ENCODE results near the gene TTLL7. TPM values are rescaled to one million over a fixed set of nuclear protein-coding genes. Genes with fewer than 3 reads are reported as not detected.

TTLL7 gene
- total and polyA plus RNA-seq, 9 of the 15 experiments (the other 6 are each of a cell fraction or from before 2014, with no cell fraction given) = 0.63 to 2.6 (median 1.7) TPM

GRCh38 chr1:83912876-83913275, 86.1 kb downstream of the TTLL7 start:
- Histone ChIP-seq H3K27me3 (ENCODE audit: control insufficient read depth in 2 of 2, insufficient read depth in 2 of 2, low read length in 2 of 2) (no peaks in the 10 kb centered on the region), H4K20me1 (replicated peaks; ENCODE audit: control insufficient read depth, insufficient read depth, low read length) (no peaks in the 10 kb centered on the region), H3K9ac (ENCODE audit: insufficient read depth in 1 of 2, low read depth in 2 of 2, low read length in 2 of 2) (no peak overlapping the region), H3K79me2 (ENCODE audit: control insufficient read depth, insufficient read depth, low read length) (no peaks in the 10 kb centered on the region), H3K9me1 (ENCODE audit: control insufficient read depth, insufficient read depth, low read length) (no peaks in the 10 kb centered on the region), H3K4me1 (replicated peaks in 1 of 2; ENCODE audit: control insufficient read depth in 2 of 2, insufficient read depth in 2 of 2, low read length in 2 of 2) (peaks cover 0 to 2% of the 10 kb centered on the region in 2 experiments; a peak in 2 of 5 replicates), H3K27ac (ENCODE audit: extremely low read depth, low read depth, low read length) (no peak overlapping the region), H3K9me3 (replicated peaks; ENCODE audit: control insufficient read depth, insufficient read depth, low read depth, low read length) (no peaks in the 10 kb centered on the region), H3K36me3 (ENCODE audit: control insufficient read depth, insufficient read depth, low read length) (no peaks in the 10 kb centered on the region), H3K4me2 (ENCODE audit: insufficient read depth, low read length) (no peak overlapping the region), H2AFZ (ENCODE audit: low read depth, low read length) (no peak overlapping the region), H3K4me3 (no peak overlapping the region)
- TF ChIP-seq ZNF124 (CRISPR knock-in tag; IDR thresholded peaks at IDR 0.05) (no peak), PHF8 (IDR thresholded peaks at IDR 0.05; ENCODE audit: borderline replicate concordance, low read length) (no peak), RBFOX2 (IDR thresholded peaks at IDR 0.05; ENCODE audit: low read depth, low read length) (no peak), NR2F6 (CRISPR knock-in tag; IDR thresholded peaks at IDR 0.05) (no peak), BHLHE40 (IDR thresholded peaks at IDR 0.05; ENCODE audit: low read length) (no peak), GTF3C2 (IDR thresholded peaks at IDR 0.05; ENCODE audit: borderline replicate concordance, extremely low read depth, insufficient read length) (no peak), MAFG (tag; conservative IDR thresholded peaks at IDR 0.05) (no peak), SRSF3 (IDR thresholded peaks at IDR 0.05; ENCODE audit: insufficient read depth, low read length) (no peak)
- TF ChIP-seq, protein P1, sequence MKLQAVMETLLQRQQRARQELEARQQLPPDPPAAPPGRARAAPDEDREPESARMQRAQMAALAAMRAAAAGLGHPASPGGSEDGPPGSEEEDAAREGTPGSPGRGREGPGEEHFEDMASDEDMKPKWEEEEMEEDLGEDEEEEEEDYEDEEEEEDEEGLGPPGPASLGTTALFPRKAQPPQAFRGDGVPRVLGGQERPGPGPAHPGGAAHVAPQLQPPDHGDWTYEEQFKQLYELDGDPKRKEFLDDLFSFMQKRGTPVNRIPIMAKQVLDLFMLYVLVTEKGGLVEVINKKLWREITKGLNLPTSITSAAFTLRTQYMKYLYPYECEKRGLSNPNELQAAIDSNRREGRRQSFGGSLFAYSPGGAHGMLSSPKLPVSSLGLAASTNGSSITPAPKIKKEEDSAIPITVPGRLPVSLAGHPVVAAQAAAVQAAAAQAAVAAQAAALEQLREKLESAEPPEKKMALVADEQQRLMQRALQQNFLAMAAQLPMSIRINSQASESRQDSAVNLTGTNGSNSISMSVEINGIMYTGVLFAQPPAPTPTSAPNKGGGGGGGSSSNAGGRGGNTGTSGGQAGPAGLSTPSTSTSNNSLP (IDR thresholded peaks at IDR 0.05; ENCODE audit: borderline replicate concordance, low read depth, low read length) = no peak
- ChIA-PET POLR2A (no interaction called here), CTCF (ENCODE audit: low intra/inter-chr PET ratio) (no interaction called here)
- intact Hi-C loops (cut with micrococcal nuclease) (no loop called here), in situ Hi-C loops (cut with MboI) (loop anchor here (25.0 kb wide), 2 partner anchors 699 to 1024 kb away; no protein-coding TSS in a partner anchor)
- DNase-seq (ENCODE audit: extremely low read depth in 1 of 4, low spot score in 3 of 4) (no peak), FAIRE-seq (no peak), ATAC-seq (no peak)
- no TSS peak for BruUV-seq (replicated peaks)
- 4% methylated on average over 2 of the region's 2 CpGs for WGBS (ENCODE audit: insufficient coverage, low coverage, missing lambda C conversion rate)
